Measurements from ENCODE around the gene CASP8.

CASP8 gene

DNA sequence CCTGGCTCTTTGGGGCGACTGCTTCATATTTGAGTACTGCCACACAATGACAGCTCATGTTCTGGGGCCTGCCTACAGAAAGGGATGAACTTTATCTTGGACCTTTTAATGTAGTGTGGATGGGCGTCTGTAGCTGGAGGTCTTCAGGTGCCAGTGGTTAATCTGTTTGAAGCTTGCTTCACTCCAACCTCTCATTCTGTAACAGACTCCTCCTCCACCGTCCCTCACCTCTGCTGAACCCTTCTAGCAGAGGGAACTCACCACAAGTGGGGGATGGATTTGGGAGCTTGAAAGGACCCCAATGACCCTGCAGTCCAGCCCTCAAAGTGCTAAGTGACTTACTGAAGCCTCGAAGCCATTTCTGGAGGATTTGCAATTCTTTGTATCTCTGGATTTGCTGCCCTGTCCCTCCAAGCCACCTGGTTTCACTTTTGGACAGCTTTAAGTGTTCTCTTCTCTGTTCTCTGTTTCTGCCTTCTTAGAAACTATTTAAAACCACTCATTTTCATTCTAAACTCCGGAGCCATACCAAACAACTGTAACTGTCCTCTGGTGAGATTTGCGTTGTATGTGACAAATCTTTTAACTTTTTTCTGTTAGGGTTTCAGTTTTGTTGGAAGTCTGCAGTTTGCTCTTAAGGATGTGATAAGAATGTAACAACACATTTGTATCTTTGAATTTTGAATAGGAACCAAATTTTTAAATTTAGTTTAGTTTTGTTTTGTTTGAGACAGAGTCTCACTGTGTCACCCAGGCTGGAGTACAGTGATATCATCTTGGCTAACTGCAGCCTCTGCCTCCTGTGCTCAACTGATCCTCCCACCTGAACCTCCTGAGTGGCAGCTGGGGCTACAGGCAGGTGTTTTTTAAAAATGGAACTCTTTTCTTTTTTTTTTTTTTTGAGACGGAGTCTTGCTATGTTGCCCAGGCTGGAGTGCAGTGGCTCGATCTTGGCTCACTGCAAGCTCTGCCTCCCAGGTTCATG lies 37.0 kb upstream of the CASP8 start:
- ATAC-seq (ENCODE audit: insufficient read depth, low read depth) (peak; percentile 40), DNase-seq (no peak)
- Histone ChIP-seq H3K9ac (ENCODE audit: low read depth, low read length) (no peak overlapping the region), H3K36me3 (ENCODE audit: insufficient read depth, low read length) (peaks cover 4% of the 10 kb centered on the region), H3K4me2 (ENCODE audit: insufficient read depth, low read length) (no peak overlapping the region), H3K79me2 (ENCODE audit: insufficient read depth, low read length) (no peaks in the 10 kb centered on the region), H3K27ac (ENCODE audit: low read length) (no peak overlapping the region), H3K27me3 (ENCODE audit: insufficient read depth, low read length, poor library complexity) (no peaks in the 10 kb centered on the region), H3K4me3 (ENCODE audit: low read depth in 1 of 2, low read length in 2 of 2) (no peak overlapping the region), H3K4me1 (ENCODE audit: insufficient read depth, low read length) (peaks cover 22% of the 10 kb centered on the region), H3K9me3 (ENCODE audit: insufficient read depth, low read length, severe bottlenecking) (no peaks in the 10 kb centered on the region), H2AFZ (ENCODE audit: low read depth, low read length) (no peak overlapping the region), H4K20me1 (ENCODE audit: insufficient read depth, low read length) (no peaks in the 10 kb centered on the region)
- TF ChIP-seq, protein P1, sequence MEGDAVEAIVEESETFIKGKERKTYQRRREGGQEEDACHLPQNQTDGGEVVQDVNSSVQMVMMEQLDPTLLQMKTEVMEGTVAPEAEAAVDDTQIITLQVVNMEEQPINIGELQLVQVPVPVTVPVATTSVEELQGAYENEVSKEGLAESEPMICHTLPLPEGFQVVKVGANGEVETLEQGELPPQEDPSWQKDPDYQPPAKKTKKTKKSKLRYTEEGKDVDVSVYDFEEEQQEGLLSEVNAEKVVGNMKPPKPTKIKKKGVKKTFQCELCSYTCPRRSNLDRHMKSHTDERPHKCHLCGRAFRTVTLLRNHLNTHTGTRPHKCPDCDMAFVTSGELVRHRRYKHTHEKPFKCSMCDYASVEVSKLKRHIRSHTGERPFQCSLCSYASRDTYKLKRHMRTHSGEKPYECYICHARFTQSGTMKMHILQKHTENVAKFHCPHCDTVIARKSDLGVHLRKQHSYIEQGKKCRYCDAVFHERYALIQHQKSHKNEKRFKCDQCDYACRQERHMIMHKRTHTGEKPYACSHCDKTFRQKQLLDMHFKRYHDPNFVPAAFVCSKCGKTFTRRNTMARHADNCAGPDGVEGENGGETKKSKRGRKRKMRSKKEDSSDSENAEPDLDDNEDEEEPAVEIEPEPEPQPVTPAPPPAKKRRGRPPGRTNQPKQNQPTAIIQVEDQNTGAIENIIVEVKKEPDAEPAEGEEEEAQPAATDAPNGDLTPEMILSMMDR (IDR thresholded peaks at IDR 0.05; ENCODE audit: borderline replicate concordance, extremely low read depth, low read length, poor library complexity, severe bottlenecking) = no peak
- TF ChIP-seq EZH2 (IDR thresholded peaks at IDR 0.05; ENCODE audit: borderline replicate concordance, low read depth, low read length, severe bottlenecking) = no peak

DNA sequence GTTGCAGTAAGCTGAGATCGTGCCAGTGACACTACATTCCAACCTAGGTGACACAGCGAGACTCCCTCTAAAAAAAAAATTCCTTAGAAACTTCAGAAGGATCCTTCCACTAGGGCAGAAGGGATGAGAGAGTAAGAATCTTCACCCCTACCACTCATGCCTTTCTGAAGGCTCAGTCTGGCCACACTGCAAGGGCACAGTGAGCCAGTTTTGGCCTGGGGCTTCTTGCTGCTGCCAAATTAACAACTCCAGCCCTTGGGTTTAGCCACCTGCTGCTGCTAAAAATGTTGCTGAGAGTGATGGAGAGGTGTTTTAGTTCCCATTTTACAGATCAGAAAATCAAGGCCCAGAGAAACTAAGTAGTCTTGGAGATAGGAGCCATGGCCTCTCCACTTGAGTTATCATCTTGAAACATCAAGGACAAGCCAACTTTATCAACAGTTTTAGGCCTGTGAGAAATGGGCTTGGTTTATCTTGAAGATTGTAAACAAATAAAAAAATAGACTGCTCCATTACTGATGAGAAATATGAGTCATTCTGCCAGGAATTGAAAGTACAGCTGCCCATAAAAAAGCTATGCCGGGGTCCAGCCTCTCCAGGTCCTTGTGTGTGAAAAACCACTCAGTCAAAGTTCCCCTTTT lies 31.9 kb upstream of the CASP8 start:
- no peaks in the 10 kb centered on the region for H3K27me3 ChIP-seq (ENCODE audit: insufficient read depth, low read length, poor library complexity)
- H3K4me1 ChIP-seq (ENCODE audit: insufficient read depth, low read length) = peaks cover 18% of the 10 kb centered on the region
- H3K9ac ChIP-seq (ENCODE audit: low read depth, low read length) = no peak overlapping the region
- ATAC-seq (ENCODE audit: insufficient read depth, low read depth) = no peak
- TF ChIP-seq, protein P1 (IDR thresholded peaks at IDR 0.05; ENCODE audit: borderline replicate concordance, extremely low read depth, low read length, poor library complexity, severe bottlenecking) = no peak
- no peak for TF ChIP-seq EZH2 (IDR thresholded peaks at IDR 0.05; ENCODE audit: borderline replicate concordance, low read depth, low read length, severe bottlenecking)
- no peak overlapping the region for H3K4me2 ChIP-seq (ENCODE audit: insufficient read depth, low read length)
- no peak overlapping the region for H3K27ac ChIP-seq (ENCODE audit: low read length)
- H4K20me1 ChIP-seq (ENCODE audit: insufficient read depth, low read length) = no peaks in the 10 kb centered on the region
- no peaks in the 10 kb centered on the region for H3K36me3 ChIP-seq (ENCODE audit: insufficient read depth, low read length)
- H3K79me2 ChIP-seq (ENCODE audit: insufficient read depth, low read length) = peaks cover 9% of the 10 kb centered on the region
- no peak overlapping the region for H3K4me3 ChIP-seq (ENCODE audit: low read depth in 1 of 2, low read length in 2 of 2)
- H3K9me3 ChIP-seq (ENCODE audit: insufficient read depth, low read length, severe bottlenecking) = no peaks in the 10 kb centered on the region
- no peak for DNase-seq
- no peak overlapping the region for H2AFZ ChIP-seq (ENCODE audit: low read depth, low read length)

DNA sequence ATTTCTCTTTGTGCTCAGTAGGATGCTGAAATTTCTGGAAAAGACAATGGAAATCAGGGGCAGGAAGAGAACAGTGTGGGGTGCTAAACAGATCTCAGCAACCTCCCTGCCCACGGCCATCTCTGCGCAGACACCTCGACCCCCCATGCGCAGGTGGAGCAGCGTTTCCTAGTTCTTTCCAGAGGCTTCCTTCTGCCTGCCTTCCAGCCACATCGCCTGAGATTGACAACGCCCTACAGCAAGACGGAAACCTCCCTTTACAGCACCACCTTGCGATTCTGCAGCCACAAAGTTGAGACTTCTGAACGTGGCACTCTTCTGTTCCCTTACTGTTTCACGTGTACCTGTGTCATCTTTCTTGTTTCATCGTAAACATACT lies 31.4 kb upstream of the CASP8 start:
- Histone ChIP-seq H3K4me3 (ENCODE audit: low read depth in 1 of 2, low read length in 2 of 2) (no peak overlapping the region), H3K27me3 (ENCODE audit: insufficient read depth, low read length, poor library complexity) (no peaks in the 10 kb centered on the region), H2AFZ (ENCODE audit: low read depth, low read length) (no peak overlapping the region), H4K20me1 (ENCODE audit: insufficient read depth, low read length) (no peaks in the 10 kb centered on the region), H3K79me2 (ENCODE audit: insufficient read depth, low read length) (peaks cover 14% of the 10 kb centered on the region), H3K27ac (ENCODE audit: low read length) (no peak overlapping the region), H3K4me1 (ENCODE audit: insufficient read depth, low read length) (peaks cover 18% of the 10 kb centered on the region), H3K9ac (ENCODE audit: low read depth, low read length) (no peak overlapping the region), H3K4me2 (ENCODE audit: insufficient read depth, low read length) (no peak overlapping the region), H3K9me3 (ENCODE audit: insufficient read depth, low read length, severe bottlenecking) (no peaks in the 10 kb centered on the region), H3K36me3 (ENCODE audit: insufficient read depth, low read length) (no peaks in the 10 kb centered on the region; the same call in 1 of the 2 replicates)
- no peak for TF ChIP-seq EZH2 (IDR thresholded peaks at IDR 0.05; ENCODE audit: borderline replicate concordance, low read depth, low read length, severe bottlenecking)
- TF ChIP-seq, protein P1 (IDR thresholded peaks at IDR 0.05; ENCODE audit: borderline replicate concordance, extremely low read depth, low read length, poor library complexity, severe bottlenecking) = no peak
- DNase-seq = no peak
- ATAC-seq (ENCODE audit: insufficient read depth, low read depth) = no peak

Data from DND-41 (cell line).